ENCODE data around the gene FAM200A. TPM values are rescaled to one million over a fixed set of nuclear protein-coding genes. Genes with fewer than 3 reads are reported as not detected.

FAM200A gene
- total RNA-seq, 4 donors from 2014 or later = 4.0 to 9.5 (median 6.0) TPM

DNA sequence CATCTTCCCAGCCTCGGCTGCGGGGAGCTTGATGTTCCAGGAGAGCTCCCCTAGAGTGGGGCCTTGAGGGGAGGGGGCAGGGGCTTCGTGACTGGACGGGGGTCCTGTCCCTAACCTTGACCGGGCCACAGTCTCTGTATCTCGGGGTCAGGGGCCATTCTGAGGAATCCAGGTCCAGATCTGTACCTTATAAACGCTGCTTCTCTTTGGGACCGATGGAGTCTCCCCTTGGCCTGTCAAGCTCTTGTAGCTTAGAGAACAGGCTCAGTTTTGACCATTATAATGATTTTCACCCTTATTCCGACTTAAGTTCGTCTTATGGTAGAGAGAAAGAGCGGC is 46.6 kb downstream of the FAM200A start:
- TF ChIP-seq, protein P1, sequence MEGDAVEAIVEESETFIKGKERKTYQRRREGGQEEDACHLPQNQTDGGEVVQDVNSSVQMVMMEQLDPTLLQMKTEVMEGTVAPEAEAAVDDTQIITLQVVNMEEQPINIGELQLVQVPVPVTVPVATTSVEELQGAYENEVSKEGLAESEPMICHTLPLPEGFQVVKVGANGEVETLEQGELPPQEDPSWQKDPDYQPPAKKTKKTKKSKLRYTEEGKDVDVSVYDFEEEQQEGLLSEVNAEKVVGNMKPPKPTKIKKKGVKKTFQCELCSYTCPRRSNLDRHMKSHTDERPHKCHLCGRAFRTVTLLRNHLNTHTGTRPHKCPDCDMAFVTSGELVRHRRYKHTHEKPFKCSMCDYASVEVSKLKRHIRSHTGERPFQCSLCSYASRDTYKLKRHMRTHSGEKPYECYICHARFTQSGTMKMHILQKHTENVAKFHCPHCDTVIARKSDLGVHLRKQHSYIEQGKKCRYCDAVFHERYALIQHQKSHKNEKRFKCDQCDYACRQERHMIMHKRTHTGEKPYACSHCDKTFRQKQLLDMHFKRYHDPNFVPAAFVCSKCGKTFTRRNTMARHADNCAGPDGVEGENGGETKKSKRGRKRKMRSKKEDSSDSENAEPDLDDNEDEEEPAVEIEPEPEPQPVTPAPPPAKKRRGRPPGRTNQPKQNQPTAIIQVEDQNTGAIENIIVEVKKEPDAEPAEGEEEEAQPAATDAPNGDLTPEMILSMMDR (IDR thresholded peaks at IDR 0.05; ENCODE audit: low read depth) = no peak

DNA sequence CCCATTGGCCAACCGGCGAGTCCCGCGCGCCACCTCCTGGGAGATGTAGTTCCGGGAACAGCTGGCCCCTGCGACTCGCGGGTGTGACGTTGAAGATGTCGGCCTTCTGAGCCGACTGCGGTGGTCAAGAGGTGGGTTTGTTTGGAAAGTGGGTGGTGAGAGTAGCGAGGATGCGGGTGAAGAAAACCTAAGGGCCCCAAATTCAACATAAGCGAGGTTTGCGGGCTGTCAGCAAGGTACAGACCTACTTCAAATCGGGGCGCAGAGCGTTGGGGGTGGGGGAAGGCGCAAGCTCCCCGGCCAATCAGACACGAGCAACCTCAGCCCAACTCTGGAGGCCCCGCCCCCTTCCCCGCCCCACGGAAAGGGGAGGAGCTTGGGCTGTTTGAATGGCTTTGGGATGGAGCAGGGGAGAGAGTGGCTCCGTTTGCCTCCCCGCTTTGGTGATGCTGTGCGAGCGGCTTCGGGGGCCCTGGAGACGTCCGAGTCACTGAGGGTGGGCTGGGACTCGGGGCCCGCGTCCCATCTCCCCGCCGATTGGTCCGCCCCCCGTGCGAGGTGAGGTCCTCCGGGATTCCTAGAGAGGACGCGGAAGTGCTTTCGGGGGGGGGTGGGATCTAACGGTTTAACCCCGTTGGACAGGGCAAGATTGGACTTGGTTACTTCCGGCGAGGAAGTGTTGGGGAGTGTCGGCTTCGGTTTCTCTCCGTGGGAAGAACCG is 47.2 kb downstream of the FAM200A start, which contains the start of gene ZKSCAN5:
TSS of gene ZKSCAN5 (plus strand) at position 60 of the 721 bp plus-strand sequence. CDS start 1,383 bp downstream, outside the sequence.
- TF ChIP-seq, protein P1 (IDR thresholded peaks at IDR 0.05; ENCODE audit: low read depth) = no peak

DNA sequence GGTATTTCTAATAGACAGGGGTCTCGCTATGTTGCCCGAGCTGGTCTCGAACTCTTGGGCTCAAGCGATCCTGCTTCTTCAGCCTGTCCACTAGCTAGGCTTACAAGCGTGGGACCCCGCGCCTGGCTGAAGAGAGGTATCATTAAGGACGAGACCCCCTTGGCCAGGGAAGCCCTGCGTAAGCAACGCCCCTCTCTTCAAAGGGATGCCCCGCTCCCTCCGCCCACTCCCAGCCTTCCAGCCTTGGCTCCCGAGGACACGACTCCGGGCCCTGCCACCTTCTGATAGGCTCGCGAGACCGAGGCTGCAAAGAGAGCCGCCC is 47.7 kb downstream of the FAM200A start:
- TF ChIP-seq, protein P1 (IDR thresholded peaks at IDR 0.05; ENCODE audit: low read depth) = no peak

DNA sequence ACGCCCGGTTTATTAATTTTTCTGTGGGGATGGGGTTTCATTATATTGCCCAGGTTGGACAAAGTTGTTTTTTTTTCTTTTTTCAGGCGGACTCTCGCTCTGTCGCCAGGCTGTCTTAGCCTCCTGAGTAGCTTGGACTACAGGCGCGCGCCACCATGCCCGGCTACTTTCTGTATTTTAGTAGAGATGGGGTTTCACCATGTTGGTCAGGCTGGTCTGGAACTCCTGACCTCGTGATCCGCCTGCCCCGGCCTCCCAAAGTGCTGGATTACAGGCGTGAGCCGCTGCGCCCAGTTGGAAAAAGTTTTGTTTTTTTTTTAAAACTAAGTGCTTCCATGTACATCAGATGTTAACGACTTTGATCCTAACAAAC is 51.3 kb downstream of the FAM200A start:
- TF ChIP-seq, protein P1 (IDR thresholded peaks at IDR 0.05; ENCODE audit: low read depth) = no peak

DNA sequence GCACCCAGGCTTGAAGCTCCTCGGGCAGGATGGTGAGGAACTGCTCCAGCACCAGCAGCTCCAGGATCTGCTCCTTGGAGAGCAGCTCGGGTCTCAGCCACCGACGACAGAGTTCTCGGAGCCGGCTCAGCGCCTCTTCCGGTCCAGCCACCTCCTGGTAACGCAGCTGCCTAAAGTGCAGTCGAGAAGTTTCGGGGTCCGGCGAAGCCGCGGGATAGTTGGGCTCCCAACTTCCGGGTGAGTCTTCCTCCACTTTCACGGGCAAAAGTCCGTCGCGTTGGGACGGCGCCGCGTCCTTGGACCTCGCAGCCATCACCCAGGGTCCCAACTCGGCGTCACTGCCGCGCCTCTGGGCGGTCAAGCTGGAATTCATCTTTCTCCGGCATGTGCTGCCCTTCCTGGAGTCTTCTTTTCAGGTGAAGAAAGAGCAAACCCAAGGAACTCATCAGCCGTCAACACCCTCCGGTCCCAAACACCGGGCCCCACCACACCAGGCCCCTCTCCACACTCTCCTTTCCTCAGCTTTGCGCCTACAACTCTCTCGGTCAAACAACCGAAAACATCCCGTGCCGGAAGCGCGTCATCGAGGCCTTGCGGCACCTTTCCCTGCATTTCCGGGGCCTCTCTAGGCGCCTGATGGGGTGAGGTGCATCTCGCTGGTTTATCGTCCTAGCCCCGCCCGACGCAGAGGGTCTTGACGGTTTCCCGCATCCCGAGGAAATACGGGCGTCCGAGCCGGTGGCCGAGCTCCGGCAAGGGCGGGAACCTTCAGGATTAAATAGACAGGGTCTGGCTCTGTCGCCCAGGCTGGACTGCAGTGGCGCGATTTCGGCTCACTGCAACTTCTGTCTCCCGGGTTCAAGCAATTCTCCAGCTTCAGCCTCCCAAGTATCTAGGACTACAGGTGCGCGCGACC is 51.9 kb downstream of the FAM200A start, which contains the start of gene ZNF394:
TSS of gene ZNF394 (minus strand) at position 561 of the 916 bp plus-strand sequence. CDS start at position 373, 188 bp downstream.
- TF ChIP-seq, protein P1 (IDR thresholded peaks at IDR 0.05; ENCODE audit: low read depth) = no peak

DNA sequence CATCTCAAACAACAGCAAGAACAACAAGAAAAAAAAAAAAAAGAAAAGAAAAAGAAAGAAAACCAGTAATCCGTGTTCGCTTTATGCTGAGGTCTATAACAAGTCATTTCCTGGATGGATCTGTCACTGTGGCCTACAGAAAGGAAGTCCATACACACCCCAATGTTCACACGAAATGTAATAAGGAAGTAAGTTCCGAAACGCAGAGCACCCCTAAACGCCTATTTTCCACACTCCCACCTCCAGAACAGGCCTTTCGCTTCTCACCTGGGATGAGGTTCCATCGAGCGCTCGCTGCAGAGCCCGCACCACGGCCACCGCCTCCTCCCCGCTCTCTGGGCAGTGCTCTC is 52.6 kb downstream of the FAM200A start:
- TF ChIP-seq, protein P1 (IDR thresholded peaks at IDR 0.05; ENCODE audit: low read depth) = no peak

DNA sequence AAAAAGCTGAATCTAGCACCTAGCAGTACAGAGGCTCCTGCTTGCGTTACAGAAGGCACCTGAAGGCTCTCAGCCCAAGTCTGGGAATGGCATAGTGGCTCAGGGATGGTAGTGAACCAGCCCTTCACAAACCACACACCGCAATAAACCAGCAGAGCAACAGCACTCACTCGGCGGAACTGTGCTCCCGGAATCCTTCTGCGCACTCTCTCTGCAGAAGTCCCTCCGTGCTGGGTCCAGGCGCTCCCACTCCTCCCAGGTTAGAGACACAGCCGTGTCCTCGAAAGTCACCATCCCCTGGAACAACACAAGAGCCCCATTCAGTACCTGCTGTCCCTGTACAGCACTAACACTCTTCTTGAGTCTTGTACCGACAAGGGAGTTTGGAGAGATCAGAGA is 53.4 kb downstream of the FAM200A start:
- TF ChIP-seq, protein P1 (IDR thresholded peaks at IDR 0.05; ENCODE audit: low read depth) = no peak

Measured in subcutaneous adipose tissue (tissue), 4 donors.